Naive B cell (primary cell): Measurements from ENCODE around the gene PRKACA. TPM values are rescaled to one million over a fixed set of nuclear protein-coding genes. Genes with fewer than 3 reads are reported as not detected.

Experiments
- ATAC-seq, 2 donors: fragments of 150-1000 bp; cut with Tn5 transposase; 2 replicates each; pipeline ENCODE4 v1.10.0; 2021; ENCODE audit warnings: low read depth in 2 of 2, mild to moderate bottlenecking in 2 of 2, moderate library complexity in 2 of 2
- DNase-seq: peaks from one replicate; pipeline ENCODE4 v3.0.0; 2022
- H3K27ac Mint-ChIP-seq, 6 donors: one replicate each; pipeline ENCODE4 v1.8.0; 2020 to 2022; ENCODE audit warnings: mild to moderate bottlenecking in 6 of 6, mixed read lengths in 6 of 6, moderate library complexity in 5 of 6, inconsistent platforms in 2 of 6
- H3K27me3 Mint-ChIP-seq, 3 donors: one replicate each; pipeline ENCODE4 v1.8.0; 2021 to 2022; ENCODE audit warnings: mixed read lengths in 3 of 3, mild to moderate bottlenecking in 1 of 3
- H3K36me3 Mint-ChIP-seq, 2 donors: one replicate each; pipeline ENCODE4 v1.8.0; 2020 to 2022; ENCODE audit warnings: mixed read lengths in 2 of 2, inconsistent platforms in 1 of 2, mild to moderate bottlenecking in 1 of 2
- H3K4me1 Mint-ChIP-seq, 3 donors: one replicate each; pipeline ENCODE4 v1.8.0; 2020 to 2022; ENCODE audit warnings: mixed read lengths in 3 of 3, inconsistent platforms in 1 of 3, mild to moderate bottlenecking in 1 of 3, moderate library complexity in 1 of 3
- H3K4me3 Mint-ChIP-seq, 8 donors: one replicate each; pipeline ENCODE4 v1.8.0; 2020 to 2022; ENCODE audit warnings: mild to moderate bottlenecking in 8 of 8, mixed read lengths in 8 of 8, moderate library complexity in 8 of 8, inconsistent platforms in 2 of 8
- H3K9me3 Mint-ChIP-seq, 7 donors: one replicate each; pipeline ENCODE4 v1.8.0; 2020 to 2022; ENCODE audit warnings: mixed read lengths in 7 of 7, mild to moderate bottlenecking in 5 of 7, inconsistent platforms in 2 of 7, moderate library complexity in 1 of 7
- polyA plus RNA-seq, 6 donors: library from polyadenylated mRNA; unstranded; fragments of 300-500 nt; fragmentation: Illumina TruSeq; gene quantifications; one replicate each; pipeline ENCODE4 v1.2.3, GENCODE V29; 2021; ENCODE audit warnings: low read depth in 6 of 6

The PRKACA gene
- polyA plus RNA-seq, 6 donors from 2014 or later, result 0.60 to 3.1 (median 1.2) TPM; not detected in 1

GRCh38 chr19:14078411-14078810, 39.2 kb downstream of the PRKACA start:
- Mint-ChIP-seq H3K4me1 (peaks cover 14 to 46% (median 18%) of the 10 kb centered on the region in 3 donors), H3K9me3 (no peaks in the 10 kb centered on the region), H3K27ac (no peak overlapping the region), H3K27me3 (peaks cover 0 to 6% (median 0%) of the 10 kb centered on the region in 3 donors), H3K36me3 (no peaks in the 10 kb centered on the region), H3K4me3 (peak overlapping the region in 2 of 8 donors; percentile 63 to 72)
- DNase-seq (no peak), ATAC-seq (no peak)

DNA sequence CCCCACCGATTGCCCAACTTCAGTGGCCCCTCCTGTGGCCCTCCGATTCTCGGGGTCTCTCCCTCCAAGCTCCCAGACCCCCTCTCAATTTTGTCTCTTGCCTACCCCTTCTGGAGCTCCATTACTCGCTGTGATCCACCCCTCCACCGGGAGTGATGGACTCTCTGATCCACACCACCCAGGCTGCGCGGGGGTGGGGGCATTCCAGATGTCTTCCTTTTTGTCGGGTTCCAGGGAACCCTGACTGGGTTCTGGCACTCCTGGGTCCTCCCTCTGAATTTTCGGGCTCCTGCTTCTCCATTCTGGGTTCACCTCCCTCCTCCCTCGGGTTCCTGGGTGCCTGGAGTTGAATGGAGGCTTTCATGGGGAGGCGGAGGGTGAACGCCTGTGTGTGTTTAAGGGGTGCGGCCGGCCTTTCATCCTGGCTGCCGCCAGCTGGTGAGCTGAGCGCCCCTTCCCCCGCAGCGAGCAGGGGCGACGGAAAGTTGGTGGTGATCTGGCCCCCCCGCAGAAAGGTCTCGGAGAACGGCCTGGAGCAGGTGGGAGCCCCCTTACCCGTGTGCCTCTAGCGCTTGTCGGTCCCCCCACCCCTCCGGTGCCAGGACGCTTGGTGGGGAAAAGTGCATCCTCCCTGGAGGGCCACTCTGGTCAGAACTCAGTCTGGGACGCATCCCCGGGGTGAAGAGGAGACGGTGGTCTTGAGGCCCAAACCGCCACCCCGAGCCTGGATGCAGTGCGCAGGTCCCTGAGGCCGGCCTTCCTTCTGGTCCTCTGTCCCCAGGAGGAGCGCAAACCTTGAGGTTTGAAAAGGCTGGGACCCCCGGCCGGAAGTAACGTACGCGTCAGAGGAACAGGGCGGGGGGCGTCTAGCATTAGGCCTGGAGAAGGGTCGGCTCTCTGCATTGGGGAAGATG, 43.4 kb downstream of the PRKACA start:
- Mint-ChIP-seq H3K4me3 (peak overlapping the region; percentile 84 to 95 (median 90)), H3K9me3 (no peaks in the 10 kb centered on the region), H3K27me3 (peaks cover 0 to 10% (median 0%) of the 10 kb centered on the region in 3 donors), H3K4me1 (peaks cover 14 to 30% (median 18%) of the 10 kb centered on the region in 3 donors), H3K36me3 (no peaks in the 10 kb centered on the region), H3K27ac (peak overlapping the region in 5 of 6 donors; percentile 19 to 77 (median 47))
- no peak for DNase-seq
- ATAC-seq, result no peak

DNA sequence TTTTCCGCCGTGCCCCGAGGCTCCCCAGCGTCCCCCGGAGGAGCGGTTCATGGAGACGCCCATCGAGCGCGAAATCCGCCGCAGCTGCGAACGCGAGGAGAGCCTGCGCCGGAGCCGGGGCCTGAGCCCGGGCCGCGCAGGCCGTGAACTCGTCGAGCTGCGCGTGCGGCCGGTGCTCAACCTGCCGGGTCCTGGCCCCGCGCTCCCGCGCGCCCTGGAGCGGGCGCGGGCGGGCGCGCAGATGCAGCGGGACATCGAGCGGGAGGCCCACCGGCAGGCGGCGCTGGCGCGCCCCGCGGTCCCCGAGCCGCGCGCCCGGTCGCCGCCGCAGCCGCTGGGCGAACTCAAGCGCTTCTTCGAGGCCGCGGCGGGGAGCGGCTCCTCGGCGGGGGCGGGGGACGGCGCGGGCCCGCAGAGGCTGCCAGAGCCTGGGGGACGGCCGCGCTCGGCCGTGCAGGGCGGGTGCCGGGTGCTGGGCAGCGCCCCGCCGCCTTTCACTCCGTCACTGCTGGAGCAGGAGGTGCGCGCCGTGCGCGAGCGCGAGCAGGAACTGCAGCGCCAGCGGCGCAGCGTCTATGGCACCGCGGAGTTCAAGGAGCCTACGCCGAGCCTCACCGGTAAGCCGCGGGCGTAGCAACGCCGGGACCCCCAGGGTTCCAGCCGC, 44.2 kb downstream of the PRKACA start:
- peaks cover 14 to 29% (median 18%) of the 10 kb centered on the region in 3 donors for H3K4me1 Mint-ChIP-seq
- peak overlapping the region; percentile 84 to 95 (median 90) for H3K4me3 Mint-ChIP-seq
- DNase-seq, result peak; percentile 82
- peak overlapping the region in 1 of 6 donors; percentile 19 for H3K27ac Mint-ChIP-seq
- H3K27me3 Mint-ChIP-seq, result peaks cover 0 to 10% (median 0%) of the 10 kb centered on the region in 3 donors
- peak; percentile 72 to 75 for ATAC-seq
- H3K9me3 Mint-ChIP-seq, result no peaks in the 10 kb centered on the region
- no peaks in the 10 kb centered on the region for H3K36me3 Mint-ChIP-seq

DNA sequence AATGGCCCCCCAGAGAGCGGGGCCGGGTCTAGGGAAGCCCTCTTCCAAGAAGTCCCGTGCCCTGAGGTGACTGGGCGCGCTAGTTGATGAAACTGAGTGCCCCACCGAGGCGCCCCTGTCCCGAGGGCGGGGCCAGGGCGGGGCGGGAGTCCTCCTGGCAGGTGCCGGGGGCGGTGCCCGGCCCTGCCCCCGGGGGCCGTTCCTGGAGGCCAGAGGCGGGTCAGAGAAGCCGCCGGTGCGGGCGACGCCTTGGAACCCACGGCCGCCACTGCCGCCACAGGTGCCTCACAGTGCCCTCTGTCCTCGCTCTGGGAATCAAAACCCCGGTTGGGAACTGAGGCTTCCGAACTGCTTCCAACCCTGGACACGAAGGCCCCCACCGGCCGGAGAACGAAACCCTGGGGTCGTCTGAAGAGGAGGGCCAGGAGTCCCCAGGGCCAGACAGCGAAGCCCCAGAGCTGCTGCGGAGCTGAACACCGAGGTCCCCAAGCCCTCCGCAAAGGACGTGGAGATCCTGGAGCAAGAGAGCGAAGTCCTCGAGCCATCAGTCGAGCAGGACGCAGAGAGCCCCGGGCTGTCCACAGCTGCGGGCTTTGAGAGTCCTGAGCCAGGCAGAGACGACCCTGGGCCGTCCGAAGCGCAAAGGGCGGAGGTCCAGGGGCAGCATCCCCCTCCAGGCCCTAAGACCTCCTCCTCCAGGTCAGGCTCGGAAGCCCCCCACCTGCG, 44.9 kb downstream of the PRKACA start, which contains the start of gene MISP3:
MISP3 (plus strand) TSS at position 252 of the 726 bp plus-strand sequence. CDS start 524 bp downstream, outside the sequence.
- H3K27me3 Mint-ChIP-seq, result peaks cover 0 to 10% (median 0%) of the 10 kb centered on the region in 3 donors
- DNase-seq, result no peak
- no peaks in the 10 kb centered on the region for H3K36me3 Mint-ChIP-seq
- ATAC-seq, result peak in 1 of 2 donors; percentile 5
- peak within 1 kb of the TSS in 2 of 6 donors; percentile 69 to 76 for H3K27ac Mint-ChIP-seq
- H3K4me1 Mint-ChIP-seq, result peaks cover 14 to 25% (median 18%) of the 10 kb centered on the region in 3 donors
- peak within 1 kb of the TSS; percentile 84 to 95 (median 90) for H3K4me3 Mint-ChIP-seq
- no peaks in the 10 kb centered on the region for H3K9me3 Mint-ChIP-seq

GRCh38 chr19:14070268-14071050, 47.1 kb downstream of the PRKACA start:
- H3K27ac Mint-ChIP-seq, result peak overlapping the region in 1 of 6 donors; percentile 66
- H3K36me3 Mint-ChIP-seq, result no peaks in the 10 kb centered on the region
- H3K4me3 Mint-ChIP-seq, result peak overlapping the region in 7 of 8 donors; percentile 26 to 68 (median 45)

GRCh38 chr19:14066134-14066533, 51.4 kb downstream of the PRKACA start:
- DNase-seq (no peak), ATAC-seq (peak; percentile 37 to 52)
- Mint-ChIP-seq H3K9me3 (no peaks in the 10 kb centered on the region), H3K36me3 (no peaks in the 10 kb centered on the region), H3K4me1 (no peaks in the 10 kb centered on the region), H3K4me3 (no peak overlapping the region), H3K27ac (peak overlapping the region in 1 of 6 donors; percentile 49), H3K27me3 (peaks cover 7 to 20% (median 18%) of the 10 kb centered on the region in 3 donors)

More at GRCh38 chr19:14070268-14071050, 47.1 kb downstream of the PRKACA start:
- ATAC-seq (no peak), DNase-seq (no peak)
- peaks cover 3 to 19% (median 12%) of the 10 kb centered on the region in 3 donors for H3K27me3 Mint-ChIP-seq
- peaks cover 14 to 21% (median 18%) of the 10 kb centered on the region in 3 donors for H3K4me1 Mint-ChIP-seq
- H3K9me3 Mint-ChIP-seq, result no peaks in the 10 kb centered on the region

- no peak for DNase-seq
- Mint-ChIP-seq H3K27ac (peak overlapping the region in 1 of 6 donors; percentile 93), H3K4me3 (no peak overlapping the region), H3K27me3 (peaks cover 32 to 43% (median 41%) of the 10 kb centered on the region in 3 donors), H3K9me3 (no peaks in the 10 kb centered on the region), H3K4me1 (peaks cover 9 to 11% (median 9%) of the 10 kb centered on the region in 3 donors), H3K36me3 (peaks cover 0 to 7% of the 10 kb centered on the region in 2 donors)
- ATAC-seq, result no peak
Measured at GRCh38 chr19:14063105-14063504, 54.5 kb downstream of the PRKACA start.

DNA sequence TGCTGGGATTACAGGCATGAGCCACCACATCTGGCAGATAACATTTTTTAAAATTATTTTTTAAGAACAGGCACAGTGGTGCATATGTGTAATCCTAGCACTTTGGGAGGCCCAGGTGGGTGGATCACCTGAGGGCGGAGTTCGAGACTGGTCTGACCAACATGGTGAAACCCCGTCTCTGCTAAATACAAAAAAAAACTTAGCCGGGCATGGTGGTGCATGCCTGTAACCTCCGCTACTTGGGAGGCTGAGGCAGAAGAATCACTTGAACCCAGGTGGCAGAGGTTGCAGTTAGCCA, 55.1 kb downstream of the PRKACA start:
- no peak overlapping the region for H3K27ac Mint-ChIP-seq
- no peak overlapping the region for H3K4me3 Mint-ChIP-seq
- no peak for DNase-seq
- H3K27me3 Mint-ChIP-seq, result peaks cover 32 to 49% (median 47%) of the 10 kb centered on the region in 3 donors
- no peak for ATAC-seq
- peaks cover 15 to 16% (median 15%) of the 10 kb centered on the region in 3 donors for H3K4me1 Mint-ChIP-seq
- H3K9me3 Mint-ChIP-seq, result no peaks in the 10 kb centered on the region
- peaks cover 0 to 11% of the 10 kb centered on the region in 2 donors for H3K36me3 Mint-ChIP-seq

GRCh38 chr19:14061751-14062557, 55.6 kb downstream of the PRKACA start, which contains the start of gene PALM3:
PALM3 (minus strand) TSS chr19:14062076; CDS start chr19:14061980, 96 bp downstream.
- Mint-ChIP-seq H3K27me3 (peaks cover 32 to 52% (median 49%) of the 10 kb centered on the region in 3 donors), H3K9me3 (no peaks in the 10 kb centered on the region), H3K4me1 (peaks cover 16% of the 10 kb centered on the region in 3 donors), H3K4me3 (peak within 1 kb of the TSS in 1 of 8 donors; percentile 52), H3K36me3 (peaks cover 0 to 11% of the 10 kb centered on the region in 2 donors), H3K27ac (no peak within 1 kb of the TSS)
- no peak for ATAC-seq
- no peak for DNase-seq

- Mint-ChIP-seq H3K9me3 (no peaks in the 10 kb centered on the region), H3K27me3 (peaks cover 31 to 52% (median 41%) of the 10 kb centered on the region in 3 donors), H3K4me1 (peaks cover 16 to 19% (median 16%) of the 10 kb centered on the region in 3 donors), H3K27ac (no peak overlapping the region), H3K36me3 (peaks cover 0 to 11% of the 10 kb centered on the region in 2 donors), H3K4me3 (no peak overlapping the region)
- no peak for DNase-seq
- ATAC-seq, result no peak
Measured at GRCh38 chr19:14061081-14061749, 56.3 kb downstream of the PRKACA start.

GRCh38 chr19:14059652-14060155, 57.9 kb downstream of the PRKACA start:
- ATAC-seq, result no peak
- H3K4me3 Mint-ChIP-seq, result no peak overlapping the region

More at GRCh38 chr19:14059652-14060155, 57.9 kb downstream of the PRKACA start:
- peaks cover 16 to 20% (median 19%) of the 10 kb centered on the region in 3 donors for H3K4me1 Mint-ChIP-seq
- H3K36me3 Mint-ChIP-seq, result peaks cover 0 to 11% of the 10 kb centered on the region in 2 donors
- no peak for DNase-seq
- peaks cover 33 to 56% (median 37%) of the 10 kb centered on the region in 3 donors for H3K27me3 Mint-ChIP-seq
- no peaks in the 10 kb centered on the region for H3K9me3 Mint-ChIP-seq
- H3K27ac Mint-ChIP-seq, result peak overlapping the region in 2 of 6 donors; percentile 16 to 28
